MCF 10A (cell line): ENCODE data around the gene SDK2. TPM values are rescaled to one million over a fixed set of nuclear protein-coding genes. Genes with fewer than 3 reads are reported as not detected.

ENCODE experiments used
- BruUV-seq: library from RNA; stranded (reverse); fragments of 400-500 nt; replicated peaks from 2 replicates; lab custom pipeline; 2021; lab: Mats Ljungman, UMichigan
- CTCF ChIA-PET: fragments of 300-600 bp; sonication (Branson Sonifier 250); formaldehyde crosslinking; extraction: SDS; loops from one replicate; lab custom pipeline; 2021; ENCODE audit warnings: antibody characterized with exemption, inconsistent platforms; lab: Yijun Ruan, JAX
- POLR2A ChIA-PET: fragments of 300-600, 350-650 bp; sonication (Branson Sonifier 250); formaldehyde crosslinking; extraction: SDS; loops from one replicate; lab custom pipeline; 2020; ENCODE audit warnings: antibody characterized with exemption, inconsistent platforms; lab: Yijun Ruan, JAX
- DNase-seq: peaks from one replicate; pipeline ENCODE4 v3.0.0-alpha.2; 2018; ENCODE audit not compliant: unreplicated experiment
- H3K27ac Mint-ChIP-seq: one replicate; pipeline ENCODE4 v1.8.0; 2022; ENCODE audit warnings: mild to moderate bottlenecking, low read depth, mixed read lengths; ENCODE audit not compliant: unreplicated experiment
- H3K27me3 Mint-ChIP-seq: one replicate; pipeline ENCODE4 v1.8.0; 2022; ENCODE audit warnings: mixed read lengths; ENCODE audit not compliant: insufficient read depth, unreplicated experiment
- H3K36me3 Mint-ChIP-seq: one replicate; pipeline ENCODE4 v1.8.0; 2022; ENCODE audit warnings: mild to moderate bottlenecking, moderate library complexity, mixed read lengths; ENCODE audit not compliant: insufficient read depth, unreplicated experiment
- H3K4me1 Mint-ChIP-seq: one replicate; pipeline ENCODE4 v1.8.0; 2022; ENCODE audit warnings: mixed read lengths; ENCODE audit not compliant: insufficient read depth, unreplicated experiment
- H3K4me3 Mint-ChIP-seq: one replicate; pipeline ENCODE4 v1.8.0; 2022; ENCODE audit warnings: mild to moderate bottlenecking, moderate library complexity, mixed read lengths; ENCODE audit not compliant: unreplicated experiment
- H3K9me3 Mint-ChIP-seq: one replicate; pipeline ENCODE4 v1.8.0; 2022; ENCODE audit warnings: mixed read lengths; ENCODE audit not compliant: unreplicated experiment
- intact Hi-C: fragments of 100-400 bp; cut with micrococcal nuclease; formaldehyde crosslinking; loops from 2 replicates; pipeline ENCODE4 v1.14.1; 2022
- total RNA-seq: library from RNA; stranded (reverse); gene quantifications from 2 replicates; pipeline ENCODE4 v1.2.3, GENCODE V29; 2022
- TF ChIP-seq, protein P1 (sequence below): fragments of 200-600 bp; IDR thresholded peaks from one replicate; pipeline ENCODE4 v1.8.0; 2022; ENCODE audit warnings: antibody characterized with exemption, mild to moderate bottlenecking; ENCODE audit not compliant: unreplicated experiment

SDK2 gene
- total RNA-seq, 1 experiment from 2014 or later, result not detected

DNA sequence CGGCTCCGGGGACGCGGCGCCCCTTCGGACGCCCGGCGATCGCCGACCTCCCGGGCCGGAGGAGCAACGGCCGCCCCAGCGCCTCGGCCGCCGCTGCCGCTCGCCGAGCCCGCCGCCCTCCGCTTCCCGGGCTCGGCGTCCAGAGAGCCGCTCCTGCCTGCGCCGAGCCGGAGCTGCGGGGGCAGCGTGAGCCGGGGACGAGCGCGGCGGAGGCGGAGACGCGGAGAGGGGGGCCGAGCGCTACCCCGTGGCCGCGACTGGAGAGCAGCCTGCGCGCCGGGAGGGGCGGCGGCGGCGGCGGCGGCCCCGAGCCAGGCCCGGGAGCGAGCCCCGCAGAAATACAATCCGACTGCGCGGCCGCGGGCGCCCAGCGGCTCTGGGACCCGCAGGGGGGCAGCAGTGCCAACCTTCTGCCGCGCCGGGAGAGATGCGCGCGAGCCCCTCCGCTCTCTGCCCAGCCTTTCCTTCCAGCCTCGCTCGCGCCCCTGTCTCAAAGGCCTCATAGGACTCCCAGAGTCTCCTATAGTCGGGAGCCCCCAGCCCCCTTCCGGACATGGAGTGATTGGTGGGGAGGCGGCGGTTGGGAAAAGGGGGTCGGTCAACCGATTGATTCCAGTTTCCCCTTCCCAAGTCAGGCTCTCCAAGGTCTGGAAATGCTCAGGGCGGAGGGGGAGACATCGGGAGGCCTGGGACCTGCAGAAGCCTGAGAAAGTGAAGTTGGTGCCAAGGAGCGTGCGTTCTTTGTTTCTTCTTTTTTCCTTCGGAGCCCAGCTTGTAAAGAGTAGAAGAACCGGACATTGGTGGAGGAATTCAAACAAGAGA is 1.0 kb upstream of the SDK2 start:
- Mint-ChIP-seq H3K9me3 (no peaks in the 10 kb centered on the region), H3K27me3 (peaks cover 80% of the 10 kb centered on the region), H3K36me3 (no peaks in the 10 kb centered on the region), H3K27ac (no peak overlapping the region), H3K4me3 (no peak overlapping the region), H3K4me1 (no peaks in the 10 kb centered on the region)
- CTCF ChIA-PET, result interaction anchor here (1.0 kb wide), 1 partner anchor 67 kb away, joined by 4 read pairs; no protein-coding TSS in a partner anchor
- no peak for DNase-seq
- BruUV-seq, result no TSS peak
- intact Hi-C loops, result no loop called here
- TF ChIP-seq, protein P1, sequence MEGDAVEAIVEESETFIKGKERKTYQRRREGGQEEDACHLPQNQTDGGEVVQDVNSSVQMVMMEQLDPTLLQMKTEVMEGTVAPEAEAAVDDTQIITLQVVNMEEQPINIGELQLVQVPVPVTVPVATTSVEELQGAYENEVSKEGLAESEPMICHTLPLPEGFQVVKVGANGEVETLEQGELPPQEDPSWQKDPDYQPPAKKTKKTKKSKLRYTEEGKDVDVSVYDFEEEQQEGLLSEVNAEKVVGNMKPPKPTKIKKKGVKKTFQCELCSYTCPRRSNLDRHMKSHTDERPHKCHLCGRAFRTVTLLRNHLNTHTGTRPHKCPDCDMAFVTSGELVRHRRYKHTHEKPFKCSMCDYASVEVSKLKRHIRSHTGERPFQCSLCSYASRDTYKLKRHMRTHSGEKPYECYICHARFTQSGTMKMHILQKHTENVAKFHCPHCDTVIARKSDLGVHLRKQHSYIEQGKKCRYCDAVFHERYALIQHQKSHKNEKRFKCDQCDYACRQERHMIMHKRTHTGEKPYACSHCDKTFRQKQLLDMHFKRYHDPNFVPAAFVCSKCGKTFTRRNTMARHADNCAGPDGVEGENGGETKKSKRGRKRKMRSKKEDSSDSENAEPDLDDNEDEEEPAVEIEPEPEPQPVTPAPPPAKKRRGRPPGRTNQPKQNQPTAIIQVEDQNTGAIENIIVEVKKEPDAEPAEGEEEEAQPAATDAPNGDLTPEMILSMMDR, result no peak
- POLR2A ChIA-PET, result interaction anchor here (1.2 kb wide), 1 partner anchor 15 kb away, joined by 3 read pairs; no protein-coding TSS in a partner anchor

GRCh38 chr17:73643852-73644144 is 447 bp downstream of the SDK2 start:
- Mint-ChIP-seq H3K27me3 (peaks cover 66% of the 10 kb centered on the region), H3K4me1 (no peaks in the 10 kb centered on the region), H3K36me3 (no peaks in the 10 kb centered on the region), H3K9me3 (no peaks in the 10 kb centered on the region), H3K4me3 (no peak overlapping the region), H3K27ac (no peak overlapping the region)
- TF ChIP-seq, protein P1, result no peak
- DNase-seq, result no peak
- ChIA-PET CTCF (no interaction called here), POLR2A (no interaction called here)
- intact Hi-C loops, result no loop called here
- BruUV-seq, result no TSS peak

- no peak for DNase-seq
- peak overlapping the region; percentile 41 for H3K4me3 Mint-ChIP-seq
- no peak overlapping the region for H3K27ac Mint-ChIP-seq
- H3K27me3 Mint-ChIP-seq, result peaks cover 60% of the 10 kb centered on the region
- H3K9me3 Mint-ChIP-seq, result no peaks in the 10 kb centered on the region
- intact Hi-C loops, result no loop called here
- CTCF ChIA-PET, result no interaction called here
- no TSS peak for BruUV-seq
- H3K4me1 Mint-ChIP-seq, result no peaks in the 10 kb centered on the region
- TF ChIP-seq, protein P1, result peak; percentile 15
- H3K36me3 Mint-ChIP-seq, result no peaks in the 10 kb centered on the region
- POLR2A ChIA-PET, result no interaction called here
Observed at GRCh38 chr17:73643001-73643851, 1.0 kb downstream of the SDK2 start.

GRCh38 chr17:73642659-73643000 is 1.6 kb downstream of the SDK2 start:
- DNase-seq, result no peak
- ChIA-PET CTCF (no interaction called here), POLR2A (no interaction called here)
- Mint-ChIP-seq H3K4me1 (no peaks in the 10 kb centered on the region), H3K27me3 (peaks cover 54% of the 10 kb centered on the region), H3K4me3 (peak overlapping the region; percentile 41), H3K9me3 (no peaks in the 10 kb centered on the region), H3K36me3 (no peaks in the 10 kb centered on the region), H3K27ac (no peak overlapping the region)
- no TSS peak for BruUV-seq
- TF ChIP-seq, protein P1, result no peak
- intact Hi-C loops, result no loop called here
